AG09309 (cell line): ENCODE measurements around the gene MOG.
"Not testable (repeated sequence)": the region's sequence is repeated elsewhere in the genome, so short reads cannot be mapped to it uniquely, and the experiment has no call there.

Source experiments
- DNase-seq: peaks from one replicate; pipeline ENCODE4 v3.0.0-alpha.2; 2010; ENCODE audit warnings: low read depth
- H3K4me3 ChIP-seq: 2 replicates; pipeline ENCODE4 v1.5.1; 2011; ENCODE audit warnings: mild to moderate bottlenecking, low read depth, low read length, moderate library complexity; ENCODE audit not compliant: control insufficient read depth
- TF ChIP-seq, protein P1 (sequence below): IDR thresholded peaks from 2 replicates; pipeline ENCODE4 v1.5.1; 2011; ENCODE audit warnings: mild to moderate bottlenecking, low read depth, low read length, inconsistent platforms; ENCODE audit not compliant: insufficient read depth, control insufficient read depth; ENCODE audit errors: missing control alignments

The MOG gene

DNA sequence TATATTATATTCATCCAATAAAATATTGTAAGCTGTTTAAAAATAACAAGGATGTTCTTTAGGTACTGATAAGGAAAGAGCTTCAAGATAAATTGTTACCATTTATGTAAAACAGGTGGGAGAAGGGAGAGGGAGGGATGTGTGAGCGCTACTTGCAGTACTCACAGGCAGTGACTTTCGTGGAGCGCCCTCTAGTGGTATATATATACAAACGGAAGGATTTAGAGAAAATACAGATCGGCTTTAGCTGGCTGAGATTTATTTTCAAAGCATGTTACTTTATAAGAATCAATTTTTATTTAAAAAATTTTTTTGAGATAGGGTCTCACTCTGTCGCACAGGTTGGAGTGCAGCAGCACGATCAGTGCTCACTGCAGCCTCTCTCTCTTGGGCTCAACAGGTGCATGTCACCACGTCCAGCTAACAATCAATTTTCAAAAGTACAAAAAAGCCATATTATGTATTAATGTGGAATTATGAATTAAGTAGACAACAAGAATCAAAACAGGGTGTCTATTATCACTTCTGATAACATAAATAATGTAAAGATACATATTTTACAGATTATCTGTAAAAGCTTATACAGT is 3.3 kb upstream of the MOG start:
- no peak overlapping the region for H3K4me3 ChIP-seq
- TF ChIP-seq, protein P1, sequence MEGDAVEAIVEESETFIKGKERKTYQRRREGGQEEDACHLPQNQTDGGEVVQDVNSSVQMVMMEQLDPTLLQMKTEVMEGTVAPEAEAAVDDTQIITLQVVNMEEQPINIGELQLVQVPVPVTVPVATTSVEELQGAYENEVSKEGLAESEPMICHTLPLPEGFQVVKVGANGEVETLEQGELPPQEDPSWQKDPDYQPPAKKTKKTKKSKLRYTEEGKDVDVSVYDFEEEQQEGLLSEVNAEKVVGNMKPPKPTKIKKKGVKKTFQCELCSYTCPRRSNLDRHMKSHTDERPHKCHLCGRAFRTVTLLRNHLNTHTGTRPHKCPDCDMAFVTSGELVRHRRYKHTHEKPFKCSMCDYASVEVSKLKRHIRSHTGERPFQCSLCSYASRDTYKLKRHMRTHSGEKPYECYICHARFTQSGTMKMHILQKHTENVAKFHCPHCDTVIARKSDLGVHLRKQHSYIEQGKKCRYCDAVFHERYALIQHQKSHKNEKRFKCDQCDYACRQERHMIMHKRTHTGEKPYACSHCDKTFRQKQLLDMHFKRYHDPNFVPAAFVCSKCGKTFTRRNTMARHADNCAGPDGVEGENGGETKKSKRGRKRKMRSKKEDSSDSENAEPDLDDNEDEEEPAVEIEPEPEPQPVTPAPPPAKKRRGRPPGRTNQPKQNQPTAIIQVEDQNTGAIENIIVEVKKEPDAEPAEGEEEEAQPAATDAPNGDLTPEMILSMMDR: peak; percentile 68
- DNase-seq: peak; percentile 38

- no peak overlapping the region for H3K4me3 ChIP-seq
- no peak for DNase-seq
- TF ChIP-seq, protein P1: no peak
Observed at GRCh38 chr6:29655658-29656057, 1.2 kb upstream of the MOG start.

DNA sequence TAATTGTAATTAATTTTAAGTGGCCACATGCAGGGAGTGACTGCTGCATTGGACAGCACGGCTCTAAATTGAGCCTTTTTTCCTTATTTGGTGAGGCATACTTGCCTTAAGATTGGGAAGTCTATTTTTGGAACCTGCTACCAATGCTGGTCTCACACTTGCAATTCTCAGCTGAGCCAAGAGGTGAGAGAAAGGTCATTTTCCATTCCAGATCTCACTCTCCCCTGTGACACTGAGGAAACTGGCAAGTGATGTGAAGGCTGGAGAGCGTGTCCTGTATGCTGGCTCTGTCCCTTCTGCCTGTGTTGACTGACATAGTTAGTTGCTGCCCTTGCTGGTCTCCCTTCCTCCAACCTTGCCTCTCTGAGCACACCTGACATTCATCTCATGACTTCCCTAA is 735 bp upstream of the MOG start:
- TF ChIP-seq, protein P1: no peak
- no peak for DNase-seq
- no peak overlapping the region for H3K4me3 ChIP-seq

DNA sequence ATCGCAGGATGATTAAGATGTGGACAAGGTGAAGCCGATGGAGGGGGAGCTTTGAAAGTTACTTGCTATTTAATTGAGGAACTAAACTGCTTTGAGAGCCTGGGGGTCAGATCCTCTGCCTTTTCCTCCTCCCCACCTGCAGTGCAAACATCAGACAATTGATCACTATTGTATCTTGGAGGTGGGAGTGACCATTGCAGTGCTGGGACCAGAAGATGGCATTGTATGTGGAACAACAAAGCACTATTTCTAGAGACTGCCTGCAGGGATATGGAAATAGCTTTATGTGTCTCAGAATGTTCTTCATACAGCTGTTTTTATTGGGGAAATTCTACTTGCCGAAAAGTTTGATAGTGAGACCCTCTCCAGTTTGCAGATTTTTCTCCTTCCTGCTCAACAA is 4.2 kb downstream of the MOG start:
- no peak for DNase-seq
- TF ChIP-seq, protein P1: no peak
- no peak overlapping the region for H3K4me3 ChIP-seq

DNA sequence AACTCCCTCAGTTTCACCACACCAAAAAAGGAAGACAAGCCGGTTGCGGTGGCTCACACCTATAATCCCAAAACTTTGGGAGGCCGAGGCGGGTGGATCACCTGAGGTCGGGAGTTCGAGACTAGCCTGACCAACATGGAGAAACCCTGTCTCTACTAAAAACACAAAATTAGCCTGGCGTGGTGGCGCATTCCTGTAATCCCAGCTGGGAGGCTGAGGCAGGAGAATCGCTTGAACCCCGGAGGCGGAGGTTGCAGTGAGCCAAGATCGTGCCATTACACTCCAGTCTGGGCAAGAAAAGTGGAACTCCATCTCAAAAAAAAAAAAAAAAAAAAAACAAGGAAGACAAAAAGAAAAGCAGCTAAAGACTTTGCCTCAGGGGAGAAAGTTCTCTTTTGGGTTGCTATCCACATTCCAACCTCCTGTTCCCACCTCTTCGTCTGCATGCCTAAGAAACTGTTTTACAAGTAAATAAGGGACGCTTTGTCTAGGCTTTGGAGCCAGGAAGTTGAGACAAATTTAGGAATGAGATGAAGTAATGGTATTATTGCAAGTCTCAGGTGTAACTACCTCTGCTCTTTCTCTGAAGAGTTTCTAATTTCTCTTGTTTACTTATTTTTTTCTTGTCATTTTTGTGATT is 4.7 kb downstream of the MOG start:
- not testable (repeated sequence) for DNase-seq, H3K4me3 ChIP-seq

DNA sequence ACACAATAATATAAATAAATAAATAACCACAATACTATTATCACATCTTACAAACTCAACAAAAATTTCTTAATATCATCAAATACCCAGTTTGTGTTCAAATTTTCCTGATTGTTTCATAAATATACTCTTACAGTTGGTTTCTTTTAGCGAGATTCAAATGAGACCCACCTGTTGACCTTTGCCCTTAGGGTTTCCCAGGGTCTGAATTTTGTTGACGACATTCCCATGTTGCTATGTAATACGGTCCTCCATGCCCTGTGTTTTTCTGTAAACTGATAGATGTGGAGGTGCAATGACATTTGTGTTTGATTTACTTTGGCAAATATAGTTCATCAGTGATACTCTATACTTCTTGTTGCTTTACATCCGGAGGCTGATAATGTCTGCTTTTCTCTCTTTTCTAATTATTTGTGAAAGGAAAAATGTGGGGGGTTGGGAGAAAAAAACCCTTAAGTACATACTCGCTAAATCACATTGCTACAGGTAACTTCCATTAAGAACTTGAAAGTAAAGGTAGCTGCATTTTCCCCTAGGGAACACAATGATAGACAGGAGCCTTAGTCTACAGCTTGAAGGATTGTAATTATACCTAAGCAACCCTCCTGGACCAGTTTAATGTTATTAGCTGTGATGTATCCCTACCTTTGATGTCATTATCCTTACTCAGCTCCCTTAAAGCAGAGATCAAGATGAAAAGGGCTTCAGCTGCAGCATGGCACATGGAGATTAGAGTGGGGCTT is 6.6 kb downstream of the MOG start:
- H3K4me3 ChIP-seq: no peak overlapping the region
- TF ChIP-seq, protein P1: no peak
- no peak for DNase-seq
